Measurements from ENCODE around the gene MCM10. TPM values are rescaled to one million over a fixed set of nuclear protein-coding genes. Genes with fewer than 3 reads are reported as not detected.

The MCM10 gene
- total RNA-seq, 4 donors from 2014 or later, result 0.64 to 1.5 (median 0.78) TPM

DNA sequence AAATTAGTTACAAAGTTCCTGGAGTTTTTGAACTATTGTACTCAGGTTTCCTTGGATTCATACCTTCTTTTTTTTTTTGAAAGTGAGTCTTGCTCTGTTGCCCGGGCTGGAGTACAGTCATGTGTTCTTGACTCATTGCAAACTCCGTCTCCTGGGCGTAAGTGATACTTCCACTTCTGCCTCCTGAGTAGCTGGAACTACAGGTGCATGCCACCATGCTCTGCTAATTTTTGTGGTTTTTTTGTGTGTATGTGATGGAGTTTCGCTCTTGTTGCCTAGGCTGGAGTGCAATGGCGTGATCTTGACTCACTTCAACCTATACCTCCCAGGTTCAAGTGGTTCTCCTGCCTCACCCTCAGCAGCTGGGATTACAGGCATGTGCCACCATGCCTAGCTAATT is 22.3 kb downstream of the MCM10 start:
- ATAC-seq (no peak), DNase-seq (no peak)
- in situ Hi-C loops (cut with MboI; ENCODE audit: low sequenced_read_pairs in 4 of 4), result no loop called here
- TF ChIP-seq CTCF (IDR thresholded peaks at IDR 0.05 in 4 of 5, conservative IDR thresholded peaks at IDR 0.05 in 1 of 5) (no peak), POLR2A (IDR thresholded peaks at IDR 0.05) (no peak)
- intact Hi-C loops (cut with DNase I; ENCODE audit: low total_unique reads), result loop anchor here (2.0 kb wide), 2 partner anchors 23 to 37 kb away; partner anchors contain the start of gene MCM10
- H3K36me3 ChIP-seq, result no peaks in the 10 kb centered on the region
- H3K4me3 ChIP-seq, result no peak overlapping the region
- H3K4me1 ChIP-seq, result peaks cover 17 to 23% of the 10 kb centered on the region in 2 donors
- no peaks in the 10 kb centered on the region for H3K9me3 ChIP-seq
- no peaks in the 10 kb centered on the region for H3K27me3 ChIP-seq
- H3K27ac ChIP-seq, result peak overlapping the region in 3 of 4 donors; percentile 67 to 87 (median 80)

DNA sequence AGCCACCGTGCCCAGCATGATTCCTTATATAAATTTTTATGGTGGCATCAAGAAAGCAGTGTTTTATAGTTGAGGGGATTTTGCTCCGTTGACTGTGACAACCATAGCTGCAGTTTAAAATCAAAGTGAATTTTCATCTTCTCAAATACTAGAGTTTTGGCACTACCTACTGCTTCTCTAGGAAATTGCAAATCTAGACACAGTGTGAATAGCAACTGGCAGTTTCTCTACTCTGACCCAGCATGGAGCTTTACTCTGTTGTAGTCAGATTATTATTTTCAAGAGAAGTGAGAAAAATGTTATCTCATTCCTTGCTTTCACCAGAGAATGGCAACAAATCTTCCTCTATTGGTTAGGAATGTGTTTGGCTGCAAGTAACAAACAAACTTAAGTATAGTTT is 22.9 kb downstream of the MCM10 start:
- Histone ChIP-seq H3K27me3 (no peaks in the 10 kb centered on the region), H3K9me3 (no peaks in the 10 kb centered on the region), H3K27ac (peak overlapping the region; percentile 67 to 90 (median 84)), H3K4me1 (peaks cover 17 to 23% of the 10 kb centered on the region in 2 donors), H3K36me3 (no peaks in the 10 kb centered on the region), H3K4me3 (no peak overlapping the region)
- intact Hi-C loops (cut with DNase I; ENCODE audit: low total_unique reads) (loop anchor here (2.0 kb wide), 2 partner anchors 23 to 37 kb away; partner anchors contain the start of gene MCM10), in situ Hi-C loops (cut with MboI; ENCODE audit: low sequenced_read_pairs in 4 of 4) (no loop called here)
- no peak for ATAC-seq
- no peak for DNase-seq
- TF ChIP-seq POLR2A (IDR thresholded peaks at IDR 0.05) (no peak), CTCF (IDR thresholded peaks at IDR 0.05 in 4 of 5, conservative IDR thresholded peaks at IDR 0.05 in 1 of 5) (no peak)

DNA sequence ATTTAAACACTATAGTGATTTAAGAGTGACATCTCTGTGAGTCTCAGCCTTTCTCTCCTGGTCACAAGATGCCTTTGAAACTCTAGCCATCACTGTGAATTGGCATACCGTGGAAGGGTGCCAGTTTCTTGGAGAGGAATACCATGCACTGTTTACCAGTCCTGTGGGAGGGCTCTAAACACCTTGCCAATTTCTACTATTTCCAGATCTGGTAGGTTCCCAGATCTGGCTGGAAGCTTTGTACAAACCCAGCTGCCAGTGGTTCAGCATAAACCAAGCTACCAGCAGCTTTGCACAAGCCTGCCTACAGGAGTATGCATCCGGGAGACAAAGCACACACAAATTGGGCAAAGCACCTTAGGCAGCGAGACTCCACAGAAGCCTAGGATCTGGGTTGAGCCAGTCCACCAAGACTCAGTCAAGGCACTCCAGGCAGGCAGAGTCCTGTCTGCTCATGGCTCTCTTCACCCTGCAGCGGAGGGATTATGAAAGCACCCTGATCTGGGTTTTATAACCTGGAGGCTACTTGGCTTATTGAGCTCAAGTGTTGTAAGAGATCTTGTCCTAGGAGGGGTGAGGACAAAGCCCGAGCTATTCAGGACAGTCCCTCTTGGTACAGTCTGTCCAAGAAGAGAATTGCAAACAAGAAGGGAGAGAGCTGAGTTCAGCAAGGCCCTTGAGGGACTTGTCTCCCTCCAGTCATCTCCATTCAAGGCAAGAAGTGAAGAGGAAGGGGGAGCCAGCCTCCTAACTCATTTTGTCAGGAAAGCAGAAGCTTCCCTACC is 23.6 kb downstream of the MCM10 start:
- ATAC-seq (peak; percentile 88 to 94), DNase-seq (peak; percentile 75 to 87)
- no peak overlapping the region for H3K4me3 ChIP-seq
- no peak for TF ChIP-seq CTCF (IDR thresholded peaks at IDR 0.05 in 4 of 5, conservative IDR thresholded peaks at IDR 0.05 in 1 of 5)
- no peak for TF ChIP-seq POLR2A (IDR thresholded peaks at IDR 0.05)
- H3K27me3 ChIP-seq, result no peaks in the 10 kb centered on the region
- intact Hi-C loops (cut with DNase I; ENCODE audit: low total_unique reads) (loop anchor here (1.0 to 2.0 kb wide), 4 partner anchors 24 to 86 kb away; partner anchors contain the start of gene MCM10), in situ Hi-C loops (cut with MboI; ENCODE audit: low sequenced_read_pairs in 4 of 4) (no loop called here)
- H3K4me1 ChIP-seq, result peaks cover 17 to 23% of the 10 kb centered on the region in 2 donors
- H3K9me3 ChIP-seq, result no peaks in the 10 kb centered on the region
- no peaks in the 10 kb centered on the region for H3K36me3 ChIP-seq
- peak overlapping the region; percentile 67 to 90 (median 84) for H3K27ac ChIP-seq

DNA sequence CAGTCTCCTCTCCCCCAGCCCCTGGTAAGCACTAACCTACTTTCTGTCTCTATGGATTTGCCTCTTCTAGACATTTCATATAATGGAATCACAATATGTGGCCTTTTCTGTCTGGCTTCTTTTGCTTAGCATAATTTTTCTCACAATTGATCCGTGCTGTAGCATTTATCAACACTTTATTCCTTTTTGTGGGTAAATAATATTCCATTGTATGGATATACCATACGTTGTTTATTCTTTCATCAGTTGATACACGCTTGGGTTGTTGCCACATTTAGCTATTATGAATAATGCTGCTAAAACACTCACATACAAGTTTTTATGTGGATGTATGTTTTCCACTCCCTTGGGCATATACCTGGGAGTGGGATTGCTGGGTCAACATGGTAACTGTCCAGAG is 25.8 kb downstream of the MCM10 start:
- DNase-seq (no peak), ATAC-seq (no peak)
- TF ChIP-seq CTCF (IDR thresholded peaks at IDR 0.05 in 4 of 5, conservative IDR thresholded peaks at IDR 0.05 in 1 of 5) (no peak), POLR2A (IDR thresholded peaks at IDR 0.05) (no peak)
- H3K4me3 ChIP-seq, result no peak overlapping the region
- in situ Hi-C loops (cut with MboI; ENCODE audit: low sequenced_read_pairs in 4 of 4) (no loop called here), intact Hi-C loops (cut with DNase I; ENCODE audit: low total_unique reads) (no loop called here)
- no peaks in the 10 kb centered on the region for H3K9me3 ChIP-seq
- no peaks in the 10 kb centered on the region for H3K36me3 ChIP-seq
- no peak overlapping the region for H3K27ac ChIP-seq
- H3K27me3 ChIP-seq, result no peaks in the 10 kb centered on the region
- H3K4me1 ChIP-seq, result peaks cover 17 to 23% of the 10 kb centered on the region in 2 donors
